HG03571 (cell line): ENCODE measurements around the gene EXOC4.

Experiments
- ATAC-seq: cut with Tn5 transposase; IDR thresholded peaks from one replicate; pipeline ENCODE4 v1.9.1; 2021; ENCODE audit not compliant: unreplicated experiment

Gene EXOC4

DNA sequence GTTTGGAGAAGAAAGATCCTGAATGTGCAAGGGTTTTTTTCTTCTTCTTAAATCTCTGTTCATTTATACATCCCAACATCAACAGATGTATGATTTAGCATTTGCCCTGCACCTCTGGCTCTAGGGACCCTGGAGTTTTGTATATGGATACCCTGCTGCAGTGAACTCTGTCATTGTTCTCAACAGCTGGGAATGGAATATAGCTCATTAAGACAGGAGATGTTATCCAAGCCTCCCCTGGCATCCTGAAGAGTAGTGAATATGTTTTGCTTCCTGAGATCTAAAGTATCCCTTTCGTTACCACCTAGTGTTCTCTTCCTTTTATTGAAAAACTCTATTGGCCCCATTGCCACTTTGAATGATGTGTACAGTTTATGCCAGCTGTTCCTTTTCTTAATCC, 275.9 kb downstream of the EXOC4 start:
- ATAC-seq = no peak

DNA sequence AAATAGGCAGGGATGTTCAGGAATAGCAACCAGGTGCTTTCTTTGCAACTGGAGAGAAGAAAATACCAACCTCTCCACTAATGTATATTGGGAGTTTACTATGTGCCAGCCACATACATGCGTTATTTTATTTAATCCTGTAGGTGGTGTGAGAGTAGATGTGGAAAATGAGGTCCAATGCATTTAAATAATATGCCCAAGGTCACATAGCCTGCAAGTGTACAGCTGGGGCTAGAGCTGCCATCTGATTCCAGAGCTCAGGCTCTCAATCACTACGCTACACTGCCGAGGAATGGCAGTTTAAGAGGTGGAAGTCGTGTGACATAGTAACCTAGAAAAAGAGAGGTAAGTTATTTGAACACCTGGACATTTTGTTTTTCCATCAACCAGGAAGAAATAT, 277.0 kb downstream of the EXOC4 start:
- ATAC-seq = no peak

DNA sequence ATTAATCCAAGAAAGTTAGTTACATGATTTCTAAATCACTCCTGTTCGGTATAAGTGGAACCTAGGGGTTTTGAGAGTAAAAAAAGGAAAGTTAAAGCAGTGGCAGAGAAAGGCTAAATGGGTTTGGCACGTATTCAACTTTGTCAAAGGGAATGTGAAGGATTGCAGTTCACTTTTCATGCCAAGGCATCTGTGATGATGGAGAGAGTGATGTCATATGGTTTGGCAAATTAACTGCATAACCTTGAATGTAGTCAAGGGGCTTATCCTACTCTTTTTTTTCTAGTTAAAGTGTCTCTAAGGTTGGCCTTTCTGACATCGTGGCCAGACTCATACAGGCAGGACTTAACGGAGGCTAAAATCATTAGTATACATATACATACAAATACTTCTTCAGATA, 277.8 kb downstream of the EXOC4 start:
- no peak for ATAC-seq

DNA sequence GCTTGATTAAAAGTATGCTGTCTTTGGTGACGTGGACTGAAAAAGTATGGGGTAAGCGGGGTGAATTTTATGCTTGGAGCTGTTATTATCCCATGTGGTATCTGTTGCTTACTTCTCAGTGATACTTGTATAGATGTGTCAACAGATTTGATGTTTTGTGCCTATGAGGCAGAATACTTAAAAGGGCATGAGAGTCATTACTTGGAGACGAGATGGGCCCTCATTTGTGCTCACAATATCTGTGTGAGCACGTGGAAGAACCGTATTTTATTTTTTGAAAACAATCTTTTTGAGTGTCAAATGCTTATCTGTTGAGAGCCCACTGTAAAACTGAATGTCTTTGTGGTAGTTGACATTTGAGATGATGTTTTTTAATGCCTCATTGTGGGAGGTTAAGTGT, 281.9 kb downstream of the EXOC4 start:
- ATAC-seq = no peak

DNA sequence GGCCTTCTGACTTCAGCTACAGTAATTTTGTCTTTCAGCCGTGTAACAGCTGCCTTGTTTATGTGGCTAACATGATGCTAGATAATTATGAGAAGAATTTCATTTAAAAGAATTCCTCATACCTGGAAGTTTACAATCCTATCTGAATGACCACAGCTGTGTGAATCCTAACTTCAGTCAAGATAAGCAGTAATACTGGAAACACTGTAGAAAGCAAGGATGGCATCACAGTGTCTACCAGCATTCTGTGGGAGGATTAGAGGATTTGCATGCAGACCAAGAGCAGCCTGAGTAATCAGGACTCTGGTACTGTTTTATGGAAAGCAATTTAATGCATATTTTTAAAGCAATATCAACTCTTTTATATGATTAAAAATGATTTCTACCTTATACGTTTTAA, 282.4 kb downstream of the EXOC4 start:
- no peak for ATAC-seq

DNA sequence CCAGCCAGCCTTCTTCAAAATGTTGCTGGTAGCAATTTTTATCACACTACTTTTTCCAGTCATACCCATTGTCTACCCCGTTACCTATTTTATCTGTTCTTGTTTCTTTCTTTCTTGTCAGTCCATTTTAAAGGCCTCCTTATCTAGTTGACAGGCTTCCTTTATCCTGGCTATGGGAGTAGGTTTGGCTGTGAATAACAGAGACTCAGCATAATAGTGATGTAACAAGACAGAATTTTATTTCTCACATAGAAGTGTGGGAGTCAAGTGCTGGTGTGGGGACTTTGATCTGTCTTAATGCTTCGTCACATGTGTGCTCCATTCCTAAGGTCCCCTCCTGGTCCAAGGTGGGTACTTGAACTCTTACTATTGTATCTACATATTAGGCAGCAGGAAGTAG, 283.6 kb downstream of the EXOC4 start:
- ATAC-seq = no peak

DNA sequence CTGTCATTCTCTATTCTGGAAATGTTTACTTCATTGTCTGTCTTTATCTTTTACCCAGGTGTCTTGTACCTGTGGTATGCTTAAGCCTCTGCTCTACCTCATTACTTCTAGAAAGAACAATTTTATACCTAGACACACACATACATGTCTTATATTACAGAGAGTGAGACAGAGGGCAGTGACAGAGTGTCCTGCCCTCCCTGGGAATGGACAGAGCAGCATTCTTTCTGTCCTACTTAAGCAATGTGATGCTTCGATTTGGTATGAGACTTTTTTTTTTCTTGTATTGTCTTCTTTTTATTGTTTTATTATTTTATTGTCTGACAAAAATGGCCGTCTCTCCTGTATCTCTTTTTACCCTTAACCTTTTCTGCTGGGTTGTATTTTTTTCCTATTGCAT, 286.1 kb downstream of the EXOC4 start:
- no peak for ATAC-seq

DNA sequence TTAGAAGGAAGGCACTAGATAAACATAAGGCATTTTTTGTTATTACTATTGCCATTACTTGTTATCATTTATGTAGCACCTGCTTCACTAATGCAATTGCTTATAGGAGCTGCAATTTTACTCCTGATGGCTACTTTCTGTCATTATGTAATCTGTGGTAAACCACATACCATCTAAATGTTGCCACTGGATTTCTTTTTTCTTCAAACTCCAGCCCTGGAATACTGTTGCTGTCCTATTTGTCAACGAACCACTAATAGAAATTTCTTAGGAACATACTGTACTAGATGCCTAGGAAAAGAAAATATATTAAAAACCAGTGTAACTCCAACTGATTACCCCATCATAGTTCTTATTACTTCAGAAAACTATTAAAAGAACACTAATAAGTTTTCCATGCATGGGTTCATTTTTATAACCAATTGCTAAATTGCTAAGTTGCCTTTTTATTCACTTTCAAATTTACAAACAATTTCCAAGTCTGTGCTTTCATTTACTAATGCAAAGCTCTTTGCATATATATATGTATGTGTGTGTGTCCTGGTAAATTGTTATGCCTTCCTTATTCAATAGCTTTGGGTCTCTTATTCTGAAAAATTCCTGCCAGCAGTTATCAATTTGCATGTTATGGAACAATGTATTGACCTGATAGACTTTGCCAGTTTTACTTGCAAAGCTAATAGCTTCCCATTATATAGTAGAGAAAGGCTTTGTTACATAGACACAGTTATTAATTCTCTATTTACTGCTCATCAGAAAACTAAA, 287.4 kb downstream of the EXOC4 start:
- ATAC-seq = no peak

DNA sequence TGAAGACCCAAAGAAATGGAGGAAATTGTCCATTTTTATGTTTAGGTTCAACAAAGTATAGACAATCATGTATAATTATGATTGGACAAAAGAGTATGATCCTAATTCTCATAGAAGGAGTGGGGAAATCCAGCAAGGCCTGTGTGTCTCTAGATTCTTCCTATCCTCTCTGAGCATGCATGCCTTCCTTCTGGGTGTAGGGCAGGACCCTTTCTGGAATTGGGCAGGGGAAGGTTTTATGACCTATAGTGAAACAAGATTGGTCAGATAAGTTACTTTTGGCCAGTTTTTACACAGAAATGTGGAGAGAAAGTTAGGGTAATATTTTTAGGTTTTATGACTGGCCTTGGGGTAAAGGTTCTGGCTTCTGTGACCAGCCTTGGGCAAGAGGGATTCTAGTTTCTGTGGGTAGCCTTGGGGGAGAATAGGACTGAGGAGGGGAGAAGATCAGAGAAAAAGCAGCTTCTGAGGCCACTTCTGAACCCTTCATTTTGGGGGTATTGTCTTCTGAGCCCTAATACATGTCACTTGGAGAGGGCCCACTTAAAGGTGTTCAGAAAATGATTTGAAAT, 289.4 kb downstream of the EXOC4 start:
- no peak for ATAC-seq

DNA sequence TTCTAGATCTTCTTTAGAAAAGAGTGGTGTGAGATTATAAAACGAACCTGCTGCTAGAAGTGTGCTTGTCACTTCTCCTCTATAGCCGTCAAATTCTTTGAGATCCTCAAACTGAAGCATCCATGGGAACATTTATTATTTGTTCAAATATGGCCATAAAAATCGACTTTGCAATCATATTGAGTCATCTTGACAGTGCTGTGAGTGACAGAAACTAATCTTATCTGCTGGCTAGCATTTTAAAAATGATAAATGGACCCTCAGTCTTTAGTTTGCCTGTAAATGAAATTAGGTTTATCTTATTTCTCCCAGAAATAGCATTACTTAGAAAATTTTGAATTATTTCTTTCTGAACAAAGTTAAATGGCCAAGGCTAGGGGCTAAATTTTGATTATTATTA, 290.8 kb downstream of the EXOC4 start:
- no peak for ATAC-seq

DNA sequence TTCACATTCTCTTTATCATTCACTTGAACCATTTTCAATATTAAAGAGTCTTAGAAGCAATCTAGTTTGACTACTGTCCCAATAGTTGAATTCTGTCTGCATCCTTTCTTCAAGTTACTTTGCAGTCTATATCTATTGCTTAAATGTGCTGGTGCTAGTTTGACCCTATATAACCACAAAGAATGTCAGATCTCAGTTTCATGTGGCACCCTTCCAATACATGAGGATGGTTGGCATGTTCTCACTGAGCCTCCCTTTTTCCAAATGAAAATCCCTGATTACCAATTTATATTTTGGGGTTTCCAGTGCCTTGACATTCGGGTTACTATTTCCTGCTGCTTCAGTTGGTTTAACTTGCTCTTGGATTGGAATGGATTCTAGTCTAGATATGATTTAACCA, 292.7 kb downstream of the EXOC4 start:
- ATAC-seq = no peak

DNA sequence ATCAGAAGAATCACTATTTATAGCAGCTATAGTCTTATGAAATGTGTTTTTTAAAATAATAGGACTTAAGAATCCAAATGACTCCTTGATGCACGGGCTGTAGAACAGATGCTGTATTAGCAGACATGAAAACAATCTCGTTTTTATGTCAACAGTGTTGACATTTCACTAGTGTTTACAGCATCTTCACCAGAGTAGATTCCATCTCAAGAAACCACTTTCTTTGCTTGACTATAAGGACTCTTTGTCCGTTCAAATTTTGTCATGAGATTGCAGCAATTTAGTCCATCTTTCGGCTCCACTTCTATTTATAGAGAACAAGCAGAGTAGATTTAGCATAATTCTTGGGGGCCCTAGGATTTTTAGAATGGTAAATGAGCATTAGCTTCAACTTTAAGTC, 295.1 kb downstream of the EXOC4 start:
- ATAC-seq = no peak

DNA sequence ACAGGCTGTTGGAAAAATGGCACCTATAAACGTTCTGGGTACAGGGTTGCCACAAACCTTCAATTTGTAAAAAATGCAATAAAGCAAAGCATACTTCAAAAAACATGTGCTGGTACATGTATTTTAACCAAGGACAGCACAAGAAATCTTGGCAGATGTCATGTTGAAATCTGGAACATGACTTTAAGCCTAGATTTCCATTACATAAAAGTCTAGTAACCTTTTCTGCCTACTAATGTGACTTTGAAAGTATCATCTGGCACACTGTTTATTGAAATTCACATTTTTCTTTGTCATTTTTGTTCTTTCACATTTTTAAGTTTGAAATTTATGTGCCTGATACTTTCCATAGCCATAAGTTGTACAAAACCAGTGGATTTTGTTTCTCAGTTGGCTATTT, 296.8 kb downstream of the EXOC4 start:
- ATAC-seq = no peak

DNA sequence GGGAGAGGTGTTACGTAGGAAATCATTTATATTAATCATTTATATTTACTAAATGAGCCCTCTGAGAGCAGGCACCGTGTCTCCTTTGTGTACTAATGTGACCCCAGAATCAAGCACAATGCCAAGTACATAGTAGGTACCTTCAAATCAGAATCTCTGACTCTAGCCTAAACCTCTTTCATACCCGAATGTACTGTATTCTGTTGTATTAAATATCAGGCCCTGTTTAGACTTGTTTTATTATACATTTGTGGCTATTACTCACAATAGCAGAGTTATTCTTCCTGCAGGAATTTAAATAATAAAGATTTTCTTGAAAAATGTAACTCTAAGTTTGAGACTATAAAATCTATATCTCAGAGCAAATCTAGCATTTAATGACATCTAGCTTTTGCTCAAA, 297.3 kb downstream of the EXOC4 start:
- ATAC-seq = no peak

DNA sequence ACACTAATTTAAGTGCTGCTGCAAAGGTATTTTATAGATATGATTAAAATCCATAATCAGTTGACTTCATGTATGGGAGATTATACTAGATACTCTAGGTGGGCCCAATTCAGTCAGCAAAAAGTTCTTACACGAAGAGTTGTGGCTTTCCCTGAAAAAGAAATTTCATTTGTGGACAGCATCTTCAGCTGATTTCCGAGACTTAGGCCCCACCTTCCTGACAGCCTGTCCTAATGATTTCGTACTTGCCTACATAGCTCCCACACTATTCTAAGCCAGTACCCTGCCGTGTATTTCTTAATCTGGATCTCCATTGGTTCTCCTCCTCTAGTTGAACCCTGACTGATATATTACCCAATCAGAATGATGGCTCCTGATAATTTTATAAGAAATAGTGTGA, 297.9 kb downstream of the EXOC4 start:
- no peak for ATAC-seq

DNA sequence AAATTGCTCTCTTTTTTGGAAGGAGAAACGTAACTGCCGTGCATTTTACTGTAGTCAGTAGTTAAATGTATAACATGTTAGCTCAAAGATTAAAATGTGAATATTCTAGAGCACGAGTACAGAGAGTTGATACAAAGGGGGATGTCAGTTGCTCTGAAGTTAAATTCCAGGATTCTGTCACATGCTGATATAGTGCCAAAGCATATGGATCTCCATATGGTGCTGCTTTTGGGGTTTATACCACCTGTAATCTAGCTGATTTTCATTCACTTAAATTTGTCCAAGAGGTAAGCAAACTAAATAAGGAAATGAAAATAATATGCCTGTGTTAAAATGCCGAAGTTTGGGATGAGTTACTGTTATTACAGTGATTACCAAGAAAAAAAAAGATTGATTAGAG, 298.6 kb downstream of the EXOC4 start:
- no peak for ATAC-seq

DNA sequence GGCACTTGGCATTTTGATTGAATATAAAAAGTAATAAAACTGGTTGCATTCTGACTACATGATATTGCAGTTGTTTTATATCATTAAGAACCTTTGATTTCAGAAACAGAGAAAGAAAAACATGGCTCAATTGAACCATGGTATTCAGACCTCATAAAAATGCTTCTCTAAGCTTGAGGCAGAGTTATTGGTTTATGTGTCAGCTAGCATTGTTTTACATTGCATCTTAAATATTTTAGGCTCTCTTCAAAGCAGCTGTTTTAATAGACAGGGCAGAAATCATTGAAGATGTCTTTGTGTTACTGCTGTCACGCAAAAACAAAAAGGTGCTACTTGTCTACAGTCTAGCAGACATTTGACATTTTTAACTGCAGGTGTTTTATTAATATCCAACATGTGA, 299.2 kb downstream of the EXOC4 start:
- ATAC-seq = no peak

DNA sequence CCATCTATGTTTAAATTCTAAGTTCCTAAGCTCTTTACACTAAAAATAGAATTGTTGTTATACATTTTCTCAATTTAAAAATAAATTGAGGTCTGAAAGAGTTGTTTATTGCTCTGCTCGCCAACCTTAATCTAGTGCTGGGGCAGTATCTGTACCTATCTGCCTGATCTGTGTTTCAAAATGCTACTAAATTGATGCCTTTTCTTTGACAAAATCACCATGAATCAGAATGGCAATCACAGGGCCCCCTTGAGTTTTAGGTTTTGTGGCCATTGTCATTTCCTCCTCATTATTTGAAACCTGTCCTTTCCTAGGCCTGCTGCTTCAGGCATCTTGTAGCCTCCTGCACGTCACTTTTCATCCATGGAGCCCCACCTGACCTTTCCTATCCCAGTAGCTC, 301.5 kb downstream of the EXOC4 start:
- no peak for ATAC-seq

DNA sequence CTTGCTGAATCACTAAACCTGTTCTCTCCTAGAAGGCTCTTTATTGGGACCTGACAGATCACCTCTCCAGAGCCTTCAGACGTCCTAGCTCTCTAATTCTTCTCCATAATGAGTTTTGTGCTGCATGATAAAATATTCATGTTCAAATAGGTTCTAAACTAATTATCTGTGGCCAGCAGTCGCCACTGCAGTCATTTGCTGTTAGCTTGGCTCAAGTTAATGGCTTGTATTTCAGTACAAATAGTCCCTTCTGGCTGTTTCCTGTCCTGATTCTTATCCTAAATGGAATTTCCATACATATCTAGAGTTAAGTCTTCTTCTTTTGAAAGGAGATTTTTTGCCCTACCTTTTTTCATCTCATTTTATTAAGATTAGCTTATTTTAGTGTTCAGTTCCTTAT, 303.2 kb downstream of the EXOC4 start:
- ATAC-seq = no peak

DNA sequence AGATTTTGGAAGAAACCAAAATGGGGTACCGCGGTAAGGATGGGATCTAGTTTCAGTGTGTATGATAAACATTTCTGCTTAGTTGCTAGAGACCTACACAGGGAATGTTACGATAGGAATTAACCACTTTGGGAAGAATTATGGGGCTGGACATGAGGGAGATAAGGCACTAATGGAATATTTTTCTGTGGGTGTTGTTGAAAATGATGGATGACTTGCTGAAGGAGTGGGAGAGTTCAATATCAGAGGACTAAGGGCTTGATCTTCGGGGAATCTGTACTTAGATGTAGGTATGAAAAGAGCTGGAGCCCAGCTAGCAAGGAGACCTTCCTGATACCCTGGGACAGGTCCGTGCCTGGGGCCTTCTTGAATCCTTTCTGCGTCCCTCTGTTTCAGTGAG, 303.7 kb downstream of the EXOC4 start:
- no peak for ATAC-seq

DNA sequence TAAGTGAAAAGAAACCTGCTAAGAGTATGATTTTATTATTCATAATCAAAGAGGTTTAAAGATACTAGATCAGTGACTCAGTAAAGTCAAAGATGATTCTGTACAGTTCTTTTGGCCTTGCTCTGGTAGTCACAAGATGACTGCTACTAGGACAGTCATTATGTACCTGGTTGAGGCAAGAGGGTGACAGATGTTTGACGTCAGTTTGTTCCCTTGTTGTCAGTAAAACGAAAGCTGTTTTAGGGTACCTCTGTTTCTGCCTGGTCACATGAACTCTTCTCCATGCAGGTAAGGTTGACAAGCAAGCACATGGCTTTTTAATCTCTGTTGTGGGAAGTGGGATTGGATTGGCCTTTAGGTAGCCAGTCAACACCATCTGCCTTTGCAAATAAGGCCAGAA, 308.0 kb downstream of the EXOC4 start:
- no peak for ATAC-seq

DNA sequence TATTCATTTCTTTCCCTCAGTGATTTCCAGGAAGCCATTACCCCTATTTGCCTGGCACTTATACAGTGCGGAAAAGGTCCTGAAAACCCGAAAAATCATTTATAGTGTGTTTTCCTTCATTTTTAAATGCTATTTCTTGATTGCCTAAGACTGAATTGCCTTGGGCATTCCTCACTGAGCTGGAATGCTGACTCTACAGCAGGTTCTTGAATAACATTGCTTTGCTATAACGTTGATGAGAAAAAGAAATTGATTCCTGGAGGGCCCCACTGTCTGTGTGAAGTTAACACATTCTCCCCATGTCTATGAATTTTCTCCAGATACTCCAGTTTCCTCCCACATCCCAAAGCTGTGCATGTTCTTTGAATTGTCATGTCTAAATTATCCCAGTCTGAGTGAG, 308.5 kb downstream of the EXOC4 start:
- ATAC-seq = no peak

DNA sequence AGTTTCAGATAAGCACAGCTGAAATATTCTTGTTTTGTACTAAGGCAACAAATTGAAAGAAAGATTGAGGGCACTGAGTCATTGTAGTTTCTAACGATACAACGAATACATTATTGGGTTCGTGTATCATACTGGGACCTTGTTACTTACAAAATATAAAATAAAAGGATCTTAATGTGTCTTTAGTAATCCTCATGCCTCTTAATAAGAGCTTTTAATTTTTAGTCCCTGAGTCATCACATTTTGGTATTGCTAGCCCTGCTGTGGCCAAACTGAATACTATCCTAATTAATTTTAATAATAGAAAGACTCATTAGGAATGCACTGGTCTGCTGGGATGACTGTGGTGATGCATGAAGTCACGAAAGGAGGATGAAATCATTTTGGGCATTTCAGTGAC, 309.7 kb downstream of the EXOC4 start:
- no peak for ATAC-seq
